ENCODE results near the gene ORAI1.
"Not testable (repeated sequence)": the region's sequence is repeated elsewhere in the genome, so short reads cannot be mapped to it uniquely, and the experiment has no call there.

Gene ORAI1

GRCh38 chr12:121630791-121631355 is 4.5 kb downstream of the ORAI1 start:
- peaks cover 15% of the 10 kb centered on the region for H3K4me1 ChIP-seq
- no peak for TF ChIP-seq CTCF (IDR thresholded peaks at IDR 0.05; ENCODE audit: low read depth, low read length)
- no peaks in the 10 kb centered on the region for H3K9me3 ChIP-seq

GRCh38 chr12:121632069-121632970 is 6.0 kb downstream of the ORAI1 start:
- DNase-seq = no peak
- H3K27me3 ChIP-seq = no peaks in the 10 kb centered on the region
- no peaks in the 10 kb centered on the region for H3K9me3 ChIP-seq
- H3K4me3 ChIP-seq (ENCODE audit: low read depth, low read length) = no peak overlapping the region
- H3K36me3 ChIP-seq = peaks cover 6% of the 10 kb centered on the region
- no peak for TF ChIP-seq CTCF (IDR thresholded peaks at IDR 0.05; ENCODE audit: low read depth, low read length)
- peaks cover 13% of the 10 kb centered on the region for H3K4me1 ChIP-seq

More at GRCh38 chr12:121630791-121631355, 4.5 kb downstream of the ORAI1 start:
- Histone ChIP-seq H3K36me3 (peaks cover 6% of the 10 kb centered on the region), H3K4me3 (ENCODE audit: low read depth, low read length) (no peak overlapping the region), H3K27me3 (no peaks in the 10 kb centered on the region)
- DNase-seq = no peak

- H3K9me3 ChIP-seq; H3K4me3 ChIP-seq (ENCODE audit: low read depth, low read length); DNase-seq; H3K27me3 ChIP-seq; H3K36me3 ChIP-seq: not testable (repeated sequence)
- H3K4me1 ChIP-seq = peaks cover 13% of the 10 kb centered on the region
Observed at GRCh38 chr12:121633833-121634196, 7.5 kb downstream of the ORAI1 start.

- peaks cover 6% of the 10 kb centered on the region for H3K36me3 ChIP-seq
- H3K9me3 ChIP-seq = no peaks in the 10 kb centered on the region
- H3K4me3 ChIP-seq (ENCODE audit: low read depth, low read length) = no peak overlapping the region
- TF ChIP-seq CTCF (IDR thresholded peaks at IDR 0.05; ENCODE audit: low read depth, low read length) = no peak
- no peak for DNase-seq
- no peaks in the 10 kb centered on the region for H3K27me3 ChIP-seq
- H3K4me1 ChIP-seq = peaks cover 13% of the 10 kb centered on the region
Observed at GRCh38 chr12:121634836-121635235, 8.5 kb downstream of the ORAI1 start.

GRCh38 chr12:121637231-121637914 is 11.0 kb downstream of the ORAI1 start:
- no peak for TF ChIP-seq CTCF (IDR thresholded peaks at IDR 0.05; ENCODE audit: low read depth, low read length)
- DNase-seq = no peak
- peaks cover 9% of the 10 kb centered on the region for H3K4me1 ChIP-seq
- H3K4me3 ChIP-seq (ENCODE audit: low read depth, low read length) = no peak overlapping the region
- H3K27me3 ChIP-seq = no peaks in the 10 kb centered on the region
- H3K9me3 ChIP-seq = no peaks in the 10 kb centered on the region
- H3K36me3 ChIP-seq = peaks cover 4% of the 10 kb centered on the region; the same call in 1 of the 2 replicates

- no peak overlapping the region for H3K4me3 ChIP-seq (ENCODE audit: low read depth, low read length)
- no peaks in the 10 kb centered on the region for H3K27me3 ChIP-seq
- no peaks in the 10 kb centered on the region for H3K4me1 ChIP-seq
- no peak for TF ChIP-seq CTCF (IDR thresholded peaks at IDR 0.05; ENCODE audit: low read depth, low read length)
- no peak for DNase-seq
- H3K36me3 ChIP-seq = peaks cover 4% of the 10 kb centered on the region; the same call in 1 of the 2 replicates
- no peaks in the 10 kb centered on the region for H3K9me3 ChIP-seq
Observed at GRCh38 chr12:121638298-121639202, 12.2 kb downstream of the ORAI1 start.
